Measurements from ENCODE around the gene DSC1.

- TF ChIP-seq, protein P1, sequence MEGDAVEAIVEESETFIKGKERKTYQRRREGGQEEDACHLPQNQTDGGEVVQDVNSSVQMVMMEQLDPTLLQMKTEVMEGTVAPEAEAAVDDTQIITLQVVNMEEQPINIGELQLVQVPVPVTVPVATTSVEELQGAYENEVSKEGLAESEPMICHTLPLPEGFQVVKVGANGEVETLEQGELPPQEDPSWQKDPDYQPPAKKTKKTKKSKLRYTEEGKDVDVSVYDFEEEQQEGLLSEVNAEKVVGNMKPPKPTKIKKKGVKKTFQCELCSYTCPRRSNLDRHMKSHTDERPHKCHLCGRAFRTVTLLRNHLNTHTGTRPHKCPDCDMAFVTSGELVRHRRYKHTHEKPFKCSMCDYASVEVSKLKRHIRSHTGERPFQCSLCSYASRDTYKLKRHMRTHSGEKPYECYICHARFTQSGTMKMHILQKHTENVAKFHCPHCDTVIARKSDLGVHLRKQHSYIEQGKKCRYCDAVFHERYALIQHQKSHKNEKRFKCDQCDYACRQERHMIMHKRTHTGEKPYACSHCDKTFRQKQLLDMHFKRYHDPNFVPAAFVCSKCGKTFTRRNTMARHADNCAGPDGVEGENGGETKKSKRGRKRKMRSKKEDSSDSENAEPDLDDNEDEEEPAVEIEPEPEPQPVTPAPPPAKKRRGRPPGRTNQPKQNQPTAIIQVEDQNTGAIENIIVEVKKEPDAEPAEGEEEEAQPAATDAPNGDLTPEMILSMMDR (IDR thresholded peaks at IDR 0.05), result no peak
- TF ChIP-seq POLR2A (IDR thresholded peaks at IDR 0.05) (no peak), POLR2AphosphoS5 (IDR thresholded peaks at IDR 0.05) (no peak)
Measured at GRCh38 chr18:31209041-31209440, 46.4 kb upstream of the DSC1 start.
